B cell (primary cell): ENCODE measurements around the gene RNF149.
"Not testable (repeated sequence)": the region's sequence is repeated elsewhere in the genome, so short reads cannot be mapped to it uniquely, and the experiment has no call there.

Experiments
- CTCF ChIP-seq: fragments of 200-600 bp; IDR thresholded peaks from one replicate; pipeline ENCODE4 v1.8.0; 2022; ENCODE audit warnings: antibody characterized with exemption, mild to moderate bottlenecking
- EZH2 ChIP-seq: IDR thresholded peaks from 2 replicates; pipeline ENCODE4 v1.6.1; 2012; ENCODE audit warnings: borderline replicate concordance, low read depth, mild to moderate bottlenecking, moderate library complexity, low read length; ENCODE audit not compliant: insufficient read depth, poor library complexity, severe bottlenecking

- TF ChIP-seq CTCF, EZH2: not testable (repeated sequence)
Measured at GRCh38 chr2:101352631-101353030, 44.1 kb upstream of the RNF149 start.
